HUDEP-2 (cell line): ENCODE data around the gene FBXW7.

Experiments used
- DNase-seq, 76 experiments: peaks; one replicate each; lab custom pipeline; 2025; ENCODE audit not compliant: unreplicated experiment in 76 of 76; lab: John Stamatoyannopoulos, UW

Gene FBXW7

GRCh38 chr4:152301381-152301780 lies 234.5 kb downstream of the FBXW7 start:
- DNase-seq: no peak

- DNase-seq: no peak
Observed at GRCh38 chr4:152299553-152299952, 236.3 kb downstream of the FBXW7 start.

- no peak for DNase-seq
Observed at GRCh38 chr4:152296386-152296785, 239.5 kb downstream of the FBXW7 start.

GRCh38 chr4:152294765-152295164 lies 241.1 kb downstream of the FBXW7 start:
- DNase-seq: no peak

- no peak for DNase-seq
Observed at GRCh38 chr4:152294331-152294730, 241.6 kb downstream of the FBXW7 start.

- no peak for DNase-seq
Observed at GRCh38 chr4:152293527-152293926, 242.4 kb downstream of the FBXW7 start.

GRCh38 chr4:152290366-152290921 lies 245.4 kb downstream of the FBXW7 start:
- no peak for DNase-seq

- DNase-seq: no peak
Observed at GRCh38 chr4:152289941-152290340, 246.0 kb downstream of the FBXW7 start.

GRCh38 chr4:152289541-152289940 lies 246.4 kb downstream of the FBXW7 start:
- no peak for DNase-seq

GRCh38 chr4:152283801-152284470 lies 252.0 kb downstream of the FBXW7 start:
- DNase-seq: no peak

- DNase-seq: no peak
Observed at GRCh38 chr4:152281822-152282221, 254.1 kb downstream of the FBXW7 start.

GRCh38 chr4:152281211-152281610 lies 254.7 kb downstream of the FBXW7 start:
- no peak for DNase-seq

- DNase-seq: no peak
Observed at GRCh38 chr4:152279234-152279566, 256.7 kb downstream of the FBXW7 start.

- DNase-seq: no peak
Observed at GRCh38 chr4:152278505-152279233, 257.2 kb downstream of the FBXW7 start.

GRCh38 chr4:152278172-152278504 lies 257.8 kb downstream of the FBXW7 start:
- no peak for DNase-seq

GRCh38 chr4:152277333-152277732 lies 258.6 kb downstream of the FBXW7 start:
- no peak for DNase-seq

GRCh38 chr4:152273343-152273742 lies 262.5 kb downstream of the FBXW7 start:
- DNase-seq: no peak
